Neural cell (in vitro differentiated cells): ENCODE measurements around the gene GPR180. TPM values are rescaled to one million over a fixed set of nuclear protein-coding genes. Genes with fewer than 3 reads are reported as not detected.
"Not testable (repeated sequence)": the region's sequence is repeated elsewhere in the genome, so short reads cannot be mapped to it uniquely, and the experiment has no call there.

Source experiments
- H2AFZ ChIP-seq: fragments of 200-600, 300-800 bp; sonication (generic), shearing (Covaris generic); 2 replicates; pipeline ENCODE4 v1.6.0; 2014; ENCODE audit warnings: low read depth, mild to moderate bottlenecking, antibody characterized with exemption, low read length, moderate library complexity
- H3F3A ChIP-seq: fragments of 200-600 bp; shearing (Covaris generic); 2 replicates; pipeline ENCODE4 v1.6.1; 2016; ENCODE audit warnings: mild to moderate bottlenecking, moderate library complexity, mixed read lengths, antibody characterized with exemption, low read length; ENCODE audit not compliant: insufficient read depth, poor library complexity, severe bottlenecking
- H3K27ac ChIP-seq: fragments of 200-600, 300-800 bp; sonication (generic), shearing (Covaris generic); 2 replicates; pipeline ENCODE4 v1.5.1; 2014; ENCODE audit warnings: mild to moderate bottlenecking, low read length, moderate library complexity
- H3K27me3 ChIP-seq: fragments of 300-800, 200-600 bp; sonication (generic), shearing (Covaris generic); 2 replicates; pipeline ENCODE4 v1.6.0; 2014; ENCODE audit warnings: mild to moderate bottlenecking, low read depth, low read length, moderate library complexity; ENCODE audit not compliant: insufficient read depth
- H3K36me3 ChIP-seq: fragments of 300-800, 200-600 bp; sonication (generic), shearing (Covaris generic); 2 replicates; pipeline ENCODE4 v1.5.1; 2014; ENCODE audit warnings: mild to moderate bottlenecking, antibody characterized with exemption, low read length, moderate library complexity; ENCODE audit not compliant: insufficient read depth
- H3K4me2 ChIP-seq: fragments of 300-800, 200-600 bp; sonication (generic), shearing (Covaris generic); 2 replicates; pipeline ENCODE4 v1.6.0; 2014; ENCODE audit warnings: mild to moderate bottlenecking, low read length
- H3K4me3 ChIP-seq: fragments of 300-800, 200-600 bp; sonication (generic), shearing (Covaris generic); 2 replicates; pipeline ENCODE4 v1.5.1; 2014; ENCODE audit warnings: mild to moderate bottlenecking, low read length, moderate library complexity
- H3K79me2 ChIP-seq: fragments of 200-600 bp; shearing (Covaris generic); replicated peaks from 2 replicates; pipeline ENCODE4 v1.6.0; 2014; ENCODE audit warnings: mild to moderate bottlenecking, low read length, moderate library complexity; ENCODE audit not compliant: insufficient read depth
- H3K9ac ChIP-seq: fragments of 300-800, 200-600 bp; sonication (generic), shearing (Covaris generic); 2 replicates; pipeline ENCODE4 v1.6.1; 2016; ENCODE audit warnings: mild to moderate bottlenecking, low read length, mixed read lengths
- H3K9me2 ChIP-seq: fragments of 200-600 bp; shearing (Covaris generic); 2 replicates; pipeline ENCODE4 v1.6.1; 2016; ENCODE audit warnings: mild to moderate bottlenecking, low read length, mixed read lengths; ENCODE audit not compliant: insufficient read depth
- H3K9me3 ChIP-seq: fragments of 200-600, 300-800 bp; sonication (generic), shearing (Covaris generic); 2 replicates; pipeline ENCODE4 v1.6.1; 2016; ENCODE audit warnings: mild to moderate bottlenecking, mixed run types, low read length, moderate library complexity, mixed read lengths
- H4K20me1 ChIP-seq: fragments of 200-600 bp; shearing (Covaris generic); 2 replicates; pipeline ENCODE4 v1.6.1; 2016; ENCODE audit warnings: mild to moderate bottlenecking, mixed run types; ENCODE audit not compliant: insufficient read depth
- CTCF ChIP-seq: fragments of 450-650 bp; IDR thresholded peaks from 2 replicates; pipeline ENCODE4 v1.5.1; 2014; ENCODE audit warnings: antibody characterized with exemption, mild to moderate bottlenecking, moderate library complexity; ENCODE audit not compliant: poor library complexity, severe bottlenecking
- EP300 ChIP-seq: fragments of 450-650 bp; conservative IDR thresholded peaks from 2 replicates; pipeline ENCODE4 v1.6.1; 2014; ENCODE audit warnings: antibody characterized with exemption, mild to moderate bottlenecking, moderate library complexity; ENCODE audit not compliant: poor library complexity, severe bottlenecking
- EZH2 ChIP-seq: fragments of 200-600, 300-800 bp; shearing (Covaris generic), sonication (generic); IDR thresholded peaks from 2 replicates; pipeline ENCODE4 v1.6.1; 2014; ENCODE audit warnings: antibody characterized with exemption, low read length, borderline replicate concordance, mild to moderate bottlenecking; ENCODE audit not compliant: insufficient read depth, poor library complexity, severe bottlenecking
- MXI1 ChIP-seq: fragments of 450-650 bp; conservative IDR thresholded peaks from 2 replicates; pipeline ENCODE4 v1.6.1; 2014; ENCODE audit warnings: antibody characterized with exemption, mild to moderate bottlenecking; ENCODE audit not compliant: poor library complexity, severe bottlenecking
- POLR2AphosphoS5 ChIP-seq: IDR thresholded peaks from 2 replicates; pipeline ENCODE4 v1.6.1; 2012
- RAD21 ChIP-seq: fragments of 450-650 bp; conservative IDR thresholded peaks from 2 replicates; pipeline ENCODE4 v1.6.1; 2014; ENCODE audit warnings: antibody characterized with exemption, mild to moderate bottlenecking, moderate library complexity
- REST ChIP-seq: IDR thresholded peaks from 2 replicates; pipeline ENCODE4 v1.6.1; 2012; ENCODE audit warnings: borderline replicate concordance
- SMC3 ChIP-seq: fragments of 450-650 bp; conservative IDR thresholded peaks from 2 replicates; pipeline ENCODE4 v1.6.1; 2014; ENCODE audit warnings: antibody characterized with exemption, mild to moderate bottlenecking, moderate library complexity; ENCODE audit not compliant: poor library complexity
- TAF1 ChIP-seq: IDR thresholded peaks from 2 replicates; pipeline ENCODE4 v1.6.1; 2012; ENCODE audit warnings: low read depth
- polyA plus RNA-seq: library from polyadenylated mRNA; depleted of rRNA; stranded (reverse); fragments of >200 nt; gene quantifications from 2 replicates; pipeline ENCODE4 v1.2.3, GENCODE V29; 2014

Gene GPR180
- polyA plus RNA-seq, 1 donor from 2014 or later, result 5.7 TPM

GRCh38 chr13:94636942-94637578 is 35.4 kb downstream of the GPR180 start:
- H3K36me3 ChIP-seq, result no peaks in the 10 kb centered on the region
- H2AFZ ChIP-seq, result no peak overlapping the region
- no peaks in the 10 kb centered on the region for H3F3A ChIP-seq
- H3K9me3 ChIP-seq, result no peaks in the 10 kb centered on the region
- no peak overlapping the region for H3K4me2 ChIP-seq
- H3K4me3 ChIP-seq, result no peak overlapping the region
- no peak overlapping the region for H3K27ac ChIP-seq
- no peaks in the 10 kb centered on the region for H3K27me3 ChIP-seq
- no peaks in the 10 kb centered on the region for H3K79me2 ChIP-seq
- TF ChIP-seq CTCF, result no peak
- no peak for TF ChIP-seq MXI1
- no peak overlapping the region for H3K9ac ChIP-seq
- no peaks in the 10 kb centered on the region for H3K9me2 ChIP-seq
- no peaks in the 10 kb centered on the region for H4K20me1 ChIP-seq

GRCh38 chr13:94637677-94638076 is 36.0 kb downstream of the GPR180 start:
- not testable (repeated sequence) for H3K27ac ChIP-seq, H3K79me2 ChIP-seq, H3K9ac ChIP-seq, H3K4me2 ChIP-seq, H3K4me3 ChIP-seq, H4K20me1 ChIP-seq, H3F3A ChIP-seq, H3K9me2 ChIP-seq, H3K36me3 ChIP-seq, H3K9me3 ChIP-seq, H2AFZ ChIP-seq, H3K27me3 ChIP-seq

GRCh38 chr13:94640721-94641120 is 39.1 kb downstream of the GPR180 start:
- Histone ChIP-seq H4K20me1 (no peaks in the 10 kb centered on the region), H3K79me2 (no peaks in the 10 kb centered on the region), H3K4me2 (no peak overlapping the region), H3F3A (no peaks in the 10 kb centered on the region), H3K27me3 (no peaks in the 10 kb centered on the region), H3K4me3 (no peak overlapping the region), H3K9me3 (no peaks in the 10 kb centered on the region), H2AFZ (no peak overlapping the region), H3K36me3 (no peaks in the 10 kb centered on the region), H3K27ac (no peak overlapping the region), H3K9me2 (no peaks in the 10 kb centered on the region), H3K9ac (no peak overlapping the region)
- TF ChIP-seq MXI1 (no peak), EP300 (no peak), RAD21 (no peak), REST (no peak), EZH2 (no peak), SMC3 (no peak), CTCF (no peak), TAF1 (no peak), POLR2AphosphoS5 (no peak)
